Fibroblast of the aortic adventitia (primary cell): ENCODE data around the gene RBBP8. TPM values are rescaled to one million over a fixed set of nuclear protein-coding genes. Genes with fewer than 3 reads are reported as not detected.

ENCODE experiments used
- DNase-seq: peaks from one replicate; pipeline ENCODE4 v3.0.0-alpha.2; 2010; ENCODE audit warnings: low read depth
- H3K4me3 ChIP-seq: 2 replicates; pipeline ENCODE4 v1.5.1; 2011; ENCODE audit warnings: low read depth, mild to moderate bottlenecking, control low read depth, low read length, moderate library complexity
- CTCF ChIP-seq: IDR thresholded peaks from 2 replicates; pipeline ENCODE4 v1.5.1; 2011; ENCODE audit warnings: mild to moderate bottlenecking, low read length, control low read depth, inconsistent platforms; ENCODE audit not compliant: insufficient read depth
- total RNA-seq: library from RNA; depleted of rRNA; stranded (reverse); fragments of >200 nt; gene quantifications from 2 replicates; pipeline ENCODE4 v1.2.3, GENCODE V29; 2012; ENCODE audit warnings: low replicate concordance

The RBBP8 gene
- total RNA-seq, 1 donor, result 80.1 TPM

- no peak overlapping the region for H3K4me3 ChIP-seq
- TF ChIP-seq CTCF, result no peak
- DNase-seq, result no peak
Measured at GRCh38 chr18:22926454-22926853, 6.7 kb upstream of the RBBP8 start.

- H3K4me3 ChIP-seq, result no peak overlapping the region
- no peak for DNase-seq
- no peak for TF ChIP-seq CTCF
Measured at GRCh38 chr18:22928339-22928738, 4.8 kb upstream of the RBBP8 start.

- peak; percentile 82 for TF ChIP-seq CTCF
Measured at GRCh38 chr18:22930089-22930713, 2.9 kb upstream of the RBBP8 start.

GRCh38 chr18:22932885-22933205 is 283 bp upstream of the RBBP8 start:
- TF ChIP-seq CTCF, result no peak
- no peak for DNase-seq
- peak overlapping the region; percentile 91 for H3K4me3 ChIP-seq

More at GRCh38 chr18:22930089-22930713, 2.9 kb upstream of the RBBP8 start:
- DNase-seq, result peak; percentile 74
- H3K4me3 ChIP-seq, result no peak overlapping the region

GRCh38 chr18:22933966-22934423 is 867 bp downstream of the RBBP8 start:
- TF ChIP-seq CTCF, result no peak
- no peak for DNase-seq
- H3K4me3 ChIP-seq, result peak overlapping the region; percentile 91

- no peak for DNase-seq
- H3K4me3 ChIP-seq, result no peak overlapping the region
- no peak for TF ChIP-seq CTCF
Measured at GRCh38 chr18:22934789-22935188, 1.7 kb downstream of the RBBP8 start.

- TF ChIP-seq CTCF, result no peak
- no peak overlapping the region for H3K4me3 ChIP-seq
- DNase-seq, result no peak
Measured at GRCh38 chr18:22935431-22935830, 2.3 kb downstream of the RBBP8 start.
